H1 (cell line): ENCODE data around the gene RIMBP2. TPM values are rescaled to one million over a fixed set of nuclear protein-coding genes. Genes with fewer than 3 reads are reported as not detected.

Experiments
- CTCF ChIA-PET: fragments of 300-600 bp; sonication (Branson Sonifier 250); formaldehyde crosslinking; loops from one replicate; lab custom pipeline; 2021; ENCODE audit not compliant: partially characterized antibody; lab: Charles Lee
- POLR2A ChIA-PET: fragments of 300-600 bp; sonication (Branson Sonifier 250); formaldehyde crosslinking; loops from one replicate; lab custom pipeline; 2021; ENCODE audit warnings: inconsistent platforms; ENCODE audit not compliant: partially characterized antibody; lab: Charles Lee
- DNase-seq, 2 experiments: peaks; one replicate each; pipeline versions ENCODE4 v3.0.0 to v3.0.0-alpha.2; 2010 to 2022; ENCODE audit warnings: low spot score in 2 of 2, low read depth in 1 of 2, mixed read lengths in 1 of 2
- FAIRE-seq: peaks from 2 replicates; lab custom pipeline; 2011; peaks lifted over from hg19 to GRCh38; lab: Jason Lieb, UNC
- H2AFZ ChIP-seq: 2 replicates; pipeline ENCODE4 v1.8.1; 2012; ENCODE audit warnings: low read length, inconsistent platforms
- H2AK5ac ChIP-seq: 2 replicates; pipeline ENCODE4 v1.6.1; 2013; ENCODE audit warnings: low read depth, low read length
- H2BK120ac ChIP-seq: replicated peaks from 2 replicates; pipeline ENCODE3; 2013; ENCODE audit warnings: low read depth, low read length, inconsistent platforms
- H2BK12ac ChIP-seq: 2 replicates; pipeline ENCODE4 v1.6.1; 2013; ENCODE audit warnings: low read depth, low read length
- H2BK15ac ChIP-seq: 2 replicates; pipeline ENCODE4 v1.6.1; 2013; ENCODE audit warnings: low read length
- H2BK20ac ChIP-seq: 2 replicates; pipeline ENCODE4 v1.6.1; 2013; ENCODE audit warnings: low read length
- H2BK5ac ChIP-seq: 2 replicates; pipeline ENCODE4 v1.6.1; 2013; ENCODE audit warnings: low read depth, low read length
- H3K14ac ChIP-seq: 2 replicates; pipeline ENCODE4 v1.6.1; 2013; ENCODE audit warnings: inconsistent platforms; ENCODE audit not compliant: insufficient read length
- H3K18ac ChIP-seq: 2 replicates; pipeline ENCODE4 v1.6.1; 2013; ENCODE audit warnings: low read length; ENCODE audit errors: extremely low read depth
- H3K23ac ChIP-seq: 2 replicates; pipeline ENCODE4 v1.6.1; 2013; ENCODE audit warnings: inconsistent platforms; ENCODE audit not compliant: insufficient read length
- H3K23me2 ChIP-seq: 2 replicates; pipeline ENCODE4 v1.6.1; 2013; ENCODE audit warnings: low read depth, low read length
- H3K27ac ChIP-seq: 2 replicates; pipeline ENCODE4 v1.6.1; 2011; ENCODE audit warnings: low read depth, low read length, inconsistent platforms
- H3K27me3 ChIP-seq, 4 experiments: replicated peaks in 1 of 4; 1 replicate in 1 of 4; 2 replicates in 3 of 4; pipeline versions ENCODE4 v1.6.1 to v1.8.1; 2011 to 2013; ENCODE audit warnings: low read length in 3 of 4, mild to moderate bottlenecking in 3 of 4, inconsistent platforms in 2 of 4, mixed read lengths in 2 of 4, moderate library complexity in 1 of 4; ENCODE audit not compliant: control insufficient read depth in 3 of 4, insufficient read depth in 3 of 4; ENCODE audit errors: extremely low read depth in 1 of 4
- H3K36me3 ChIP-seq, 4 experiments: 2 replicates each; pipeline versions ENCODE4 v1.6.1 to v1.8.1; 2011 to 2013; ENCODE audit warnings: mild to moderate bottlenecking in 4 of 4, low read length in 3 of 4, moderate library complexity in 2 of 4, control low read depth in 1 of 4, inconsistent platforms in 1 of 4; ENCODE audit not compliant: insufficient read depth in 4 of 4, control insufficient read depth in 2 of 4
- H3K4ac ChIP-seq: replicated peaks from 2 replicates; pipeline ENCODE3; 2013; ENCODE audit warnings: low read length, low read depth, mixed read lengths, inconsistent platforms; ENCODE audit not compliant: insufficient read length
- H3K4me1 ChIP-seq, 4 experiments: replicated peaks in 1 of 4; 1 replicate in 1 of 4; 2 replicates in 3 of 4; pipeline versions ENCODE4 v1.6.1 to v1.8.1; 2011 to 2013; ENCODE audit warnings: low read length in 3 of 4, inconsistent platforms in 2 of 4, mixed read lengths in 1 of 4; ENCODE audit not compliant: insufficient read depth in 4 of 4, control insufficient read depth in 3 of 4
- H3K4me2 ChIP-seq, 2 experiments: 2 replicates each; pipeline versions ENCODE4 v1.6.1 to v1.8.1; 2011 to 2013; ENCODE audit warnings: low read depth in 2 of 2, low read length in 2 of 2, control low read depth in 1 of 2, inconsistent platforms in 1 of 2, mild to moderate bottlenecking in 1 of 2; ENCODE audit not compliant: insufficient read depth in 1 of 2
- H3K4me3 ChIP-seq, 4 experiments: fragments of 200-600, 300-600 bp in 1 of 4; sonication (generic), shearing (Covaris generic), sonication (Bioruptor Twin) in 1 of 4; 2 replicates each; pipeline versions ENCODE4 v1.5.1 to v1.8.1; 2011 to 2016; ENCODE audit warnings: low read length in 4 of 4, low read depth in 3 of 4, control low read depth in 2 of 4, inconsistent platforms in 2 of 4, mild to moderate bottlenecking in 2 of 4, mixed read lengths in 1 of 4, moderate library complexity in 1 of 4; ENCODE audit not compliant: insufficient read depth in 2 of 4; ENCODE audit errors: extremely low read depth in 1 of 4
- H3K56ac ChIP-seq: replicated peaks from 2 replicates; pipeline ENCODE3; 2013; ENCODE audit warnings: low read depth, mild to moderate bottlenecking, mixed read lengths, low read length, inconsistent platforms; ENCODE audit not compliant: insufficient read length
- H3K79me1 ChIP-seq: 2 replicates; pipeline ENCODE4 v1.6.1; 2013; ENCODE audit warnings: low read depth, low read length, control low read depth
- H3K79me2 ChIP-seq, 2 experiments: 2 replicates each; pipeline versions ENCODE4 v1.6.1 to v1.8.1; 2012 to 2013; ENCODE audit warnings: low read length in 2 of 2, mild to moderate bottlenecking in 2 of 2, inconsistent platforms in 1 of 2; ENCODE audit not compliant: insufficient read depth in 2 of 2, control insufficient read depth in 1 of 2
- H3K9ac ChIP-seq, 4 experiments: replicated peaks in 1 of 4; 1 replicate in 1 of 4; 2 replicates in 3 of 4; pipeline versions ENCODE4 v1.6.1 to v1.8.1; 2011 to 2013; ENCODE audit warnings: low read depth in 3 of 4, low read length in 3 of 4, control low read depth in 2 of 4, mild to moderate bottlenecking in 2 of 4, moderate library complexity in 2 of 4, inconsistent platforms in 1 of 4; ENCODE audit errors: extremely low read depth in 1 of 4
- H3K9me3 ChIP-seq, 2 experiments: 2 replicates each; pipeline versions ENCODE4 v1.6.1 to v1.8.1; 2012 to 2013; ENCODE audit warnings: mild to moderate bottlenecking in 2 of 2, moderate library complexity in 2 of 2, control low read depth in 1 of 2, inconsistent platforms in 1 of 2, low read depth in 1 of 2, low read length in 1 of 2, mixed read lengths in 1 of 2; ENCODE audit not compliant: insufficient read depth in 2 of 2
- H4K20me1 ChIP-seq, 2 experiments: replicated peaks in 1 of 2; 2 replicates each; pipeline versions ENCODE3 to v1.8.1; 2011 to 2013; ENCODE audit warnings: inconsistent platforms in 2 of 2, low read length in 2 of 2, mild to moderate bottlenecking in 1 of 2; ENCODE audit not compliant: insufficient read depth in 2 of 2, control insufficient read depth in 1 of 2
- H4K5ac ChIP-seq: 2 replicates; pipeline ENCODE4 v1.6.1; 2013; ENCODE audit warnings: low read length, low read depth, mixed read lengths, inconsistent platforms; ENCODE audit not compliant: insufficient read length
- H4K8ac ChIP-seq: 2 replicates; pipeline ENCODE4 v1.8.0; 2013; ENCODE audit warnings: mild to moderate bottlenecking, moderate library complexity, low read length, inconsistent platforms; ENCODE audit not compliant: insufficient read depth; ENCODE audit errors: extremely low read depth
- H4K91ac ChIP-seq: replicated peaks from 2 replicates; pipeline ENCODE3; 2013; ENCODE audit warnings: low read length, mixed read lengths, inconsistent platforms; ENCODE audit not compliant: insufficient read length
- ASH2L ChIP-seq: fragments of 200-600, 300-600 bp; sonication (generic); IDR thresholded peaks from one replicate; pipeline ENCODE4 v1.7.1; 2017; ENCODE audit warnings: low read length
- CBX5 ChIP-seq: fragments of 300-800, 300-1000 bp; sonication (generic); IDR thresholded peaks from 2 replicates; pipeline ENCODE4 v1.7.1; 2016; ENCODE audit warnings: antibody characterized with exemption, low read length, low read depth
- CBX8 ChIP-seq: fragments of 300-800, 300-1000 bp; sonication (generic); IDR thresholded peaks from 2 replicates; pipeline ENCODE4 v1.7.1; 2016; ENCODE audit warnings: low read depth, low read length, borderline replicate concordance
- CEBPB ChIP-seq: IDR thresholded peaks from 2 replicates; pipeline ENCODE4 v1.6.1; 2012; ENCODE audit warnings: low read depth, low read length
- CHD1 ChIP-seq: IDR thresholded peaks from 2 replicates; pipeline ENCODE4 v1.6.1; 2012; ENCODE audit warnings: low read depth, low read length, improper control_type of control experiment
- EGR1 ChIP-seq: IDR thresholded peaks from 2 replicates; pipeline ENCODE4 v1.6.1; 2011; ENCODE audit warnings: low read depth, low read length, borderline replicate concordance
- EZH2 ChIP-seq: fragments of 200-600 bp; sonication (generic); IDR thresholded peaks from 2 replicates; pipeline ENCODE4 v1.7.1; 2012; ENCODE audit warnings: low read depth, mild to moderate bottlenecking, moderate library complexity, low read length, inconsistent platforms; ENCODE audit not compliant: severe bottlenecking
- FOSL1 ChIP-seq: IDR thresholded peaks from 2 replicates; pipeline ENCODE4 v1.6.1; 2011; ENCODE audit warnings: mild to moderate bottlenecking, low read depth, low read length, moderate library complexity; ENCODE audit not compliant: insufficient read depth
- GTF2F1 ChIP-seq: IDR thresholded peaks from 2 replicates; pipeline ENCODE4 v1.6.1; 2012; ENCODE audit warnings: low read depth, low read length, improper control_type of control experiment, borderline replicate concordance
- RAD21 ChIP-seq, 2 experiments: IDR thresholded peaks in 1 of 2; conservative IDR thresholded peaks in 1 of 2; 2 replicates each; pipeline ENCODE4 v1.6.1; 2011; ENCODE audit warnings: low read depth in 2 of 2, low read length in 2 of 2, improper control_type of control experiment in 1 of 2, inconsistent platforms in 1 of 2, mild to moderate bottlenecking in 1 of 2, moderate library complexity in 1 of 2
- SP2 ChIP-seq: IDR thresholded peaks from 2 replicates; pipeline ENCODE4 v1.6.1; 2012; ENCODE audit warnings: mild to moderate bottlenecking, low read length, inconsistent platforms
- SRF ChIP-seq: IDR thresholded peaks from 2 replicates; pipeline ENCODE4 v1.6.1; 2011; ENCODE audit warnings: mild to moderate bottlenecking, low read depth, low read length, moderate library complexity
- TCF12 ChIP-seq: IDR thresholded peaks from 2 replicates; pipeline ENCODE4 v1.6.1; 2011; ENCODE audit warnings: low read depth, mild to moderate bottlenecking, low read length
- YY1 ChIP-seq: IDR thresholded peaks from 2 replicates; pipeline ENCODE4 v1.6.1; 2011; ENCODE audit warnings: low read depth, mild to moderate bottlenecking, low read length
- WGBS, 2 experiments: shearing (Covaris generic) in 1 of 2; methylation state at CpG; one replicate each; pipeline versions ENCODE4 v1.1.6 to v1.1.7; 2013 to 2015; ENCODE audit warnings: low lambda C conversion rate in 2 of 2, mixed read lengths in 2 of 2, inconsistent platforms in 1 of 2, low coverage in 1 of 2, missing lambda C conversion rate in 1 of 2; ENCODE audit not compliant: insufficient replicate concordance in 2 of 2, insufficient coverage in 1 of 2, insufficient read length in 1 of 2; ENCODE audit errors: extremely low coverage in 1 of 2, missing lambda C conversion rate in 1 of 2; 5-methylcytosine and 5-hydroxymethylcytosine counted together
- polyA plus RNA-seq, 7 experiments: library from polyadenylated mRNA; depleted of rRNA in 3 of 7; stranded (reverse) in 5 of 7; unstranded in 2 of 7; fragments of >200 nt in 5 of 7; fragments of 200-250 nt in 2 of 7; gene quantifications; 1 replicate in 5 of 7; 2 replicates in 1 of 7; 4 replicates in 1 of 7; pipeline versions ENCODE4 v1.2.1 to v1.2.3, GENCODE V29; 2011 to 2013; ENCODE audit warnings: missing spikeins in 2 of 7, mixed read lengths in 2 of 7
- total RNA-seq: library from RNA; stranded (reverse); fragmentation: NEBNext Ultra II Directional; extraction: Animal tissue kit (Norgen Biotek cat#: 25700); gene quantifications from 2 replicates; pipeline ENCODE4 v1.2.1, GENCODE V29; 2021
- TF ChIP-seq, protein P1 (sequence below): IDR thresholded peaks from 2 replicates; pipeline ENCODE4 v1.6.1; 2012; ENCODE audit warnings: inconsistent platforms

RIMBP2 gene
- total and polyA plus RNA-seq, 2 of the 8 experiments (the other 6 are each of a cell fraction or from before 2014, with no cell fraction given) = 0.18 to 0.65 TPM

DNA sequence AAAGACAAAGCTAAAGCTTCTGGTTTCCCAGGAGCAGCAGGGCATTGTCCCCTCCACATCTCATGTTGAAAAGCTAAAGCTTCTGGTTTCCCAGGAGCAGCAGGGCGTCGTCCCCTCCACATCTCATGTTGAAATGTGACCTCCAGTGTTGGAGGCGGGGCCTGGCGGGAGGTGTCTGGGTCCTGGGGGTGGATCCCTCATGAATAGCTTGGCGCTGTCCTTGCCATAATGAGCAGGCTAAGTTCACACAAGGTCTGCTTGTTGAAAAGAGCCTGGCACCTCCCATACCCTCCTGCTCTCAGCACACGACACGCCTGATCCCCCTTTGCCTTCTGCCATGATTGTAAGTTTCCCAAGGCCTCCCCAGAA lies 254.7 kb downstream of the RIMBP2 start:
- Histone ChIP-seq H2AK5ac (no peak overlapping the region), H3K9me3 (no peaks in the 10 kb centered on the region), H2BK15ac (no peak overlapping the region), H3K36me3 (no peaks in the 10 kb centered on the region), H4K20me1 (no peaks in the 10 kb centered on the region), H3K23me2 (peaks cover 2% of the 10 kb centered on the region; the same call in 1 of the 2 replicates), H4K91ac (no peak overlapping the region), H3K4me1 (peaks cover 0 to under 1% (median 0%) of the 10 kb centered on the region in 4 experiments; a peak in 1 of 7 replicates), H4K5ac (no peak overlapping the region), H3K27me3 (no peaks in the 10 kb centered on the region), H3K27ac (no peak overlapping the region), H3K9ac (no peak overlapping the region), H3K18ac (no peak overlapping the region), H4K8ac (no peak overlapping the region), H3K23ac (no peak overlapping the region), H2BK20ac (no peak overlapping the region), H2BK12ac (no peak overlapping the region), H3K79me2 (no peaks in the 10 kb centered on the region), H2BK5ac (no peak overlapping the region), H3K4me3 (no peak overlapping the region), H3K14ac (no peak overlapping the region), H3K4me2 (no peak overlapping the region), H2BK120ac (no peak overlapping the region), H3K4ac (no peak overlapping the region), H3K79me1 (no peaks in the 10 kb centered on the region), H2AFZ (no peak overlapping the region), H3K56ac (no peak overlapping the region)
- ChIA-PET CTCF (interaction anchor here (0.8 to 2.4 kb wide), 6 partner anchors 12 to 291 kb away, joined by 3 to 9 read pairs (median 4); no protein-coding TSS in a partner anchor), POLR2A (no interaction called here)
- WGBS, 2 experiments = 82% methylated on average over 7 of the region's 7 CpGs; no CpG with 5 or more reads in 1 of the 2 experiments
- FAIRE-seq = no peak
- DNase-seq = no peak
- TF ChIP-seq EGR1 = no peak
- TF ChIP-seq SP2 = no peak
- TF ChIP-seq CBX5 = no peak
- TF ChIP-seq TCF12 = no peak
- no peak for TF ChIP-seq CHD1
- TF ChIP-seq, protein P1, sequence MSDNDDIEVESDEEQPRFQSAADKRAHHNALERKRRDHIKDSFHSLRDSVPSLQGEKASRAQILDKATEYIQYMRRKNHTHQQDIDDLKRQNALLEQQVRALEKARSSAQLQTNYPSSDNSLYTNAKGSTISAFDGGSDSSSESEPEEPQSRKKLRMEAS = no peak
- TF ChIP-seq SRF = no peak
- TF ChIP-seq YY1 = no peak
- no peak for TF ChIP-seq CEBPB
- TF ChIP-seq CBX8 = no peak
- no peak for TF ChIP-seq GTF2F1
- no peak for TF ChIP-seq FOSL1
- TF ChIP-seq ASH2L = no peak
- no peak for TF ChIP-seq RAD21 (IDR thresholded peaks at IDR 0.05 in 1 of 2, conservative IDR thresholded peaks at IDR 0.05 in 1 of 2; ENCODE audit: low read depth in 2 of 2, low read length in 2 of 2)
- TF ChIP-seq EZH2 = no peak
